ENCODE measurements around the gene ALCAM.

Gene ALCAM

DNA sequence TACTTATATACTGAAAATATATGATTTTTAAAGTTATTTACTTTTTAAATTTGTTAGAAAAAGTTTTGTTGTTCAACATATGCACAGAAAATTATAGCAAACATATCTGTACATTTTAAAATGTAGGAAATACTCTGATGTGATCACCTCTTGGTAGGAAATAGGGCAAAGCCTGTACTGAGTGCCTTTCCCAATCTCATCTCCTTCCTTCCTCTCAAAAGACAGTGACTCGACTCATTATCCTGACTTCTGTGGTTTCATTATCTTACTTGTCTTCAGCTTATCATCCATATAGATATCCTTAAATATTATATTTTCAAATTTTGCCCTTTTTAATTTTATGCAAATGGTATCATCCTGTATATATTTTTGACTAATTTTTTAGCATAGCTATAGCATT, 18.4 kb upstream of the ALCAM start:
- no peaks in the 10 kb centered on the region for H3K4me1 ChIP-seq (ENCODE audit: insufficient read depth, low read length)
- H3K9ac ChIP-seq (ENCODE audit: low read depth, low read length) = no peak overlapping the region

DNA sequence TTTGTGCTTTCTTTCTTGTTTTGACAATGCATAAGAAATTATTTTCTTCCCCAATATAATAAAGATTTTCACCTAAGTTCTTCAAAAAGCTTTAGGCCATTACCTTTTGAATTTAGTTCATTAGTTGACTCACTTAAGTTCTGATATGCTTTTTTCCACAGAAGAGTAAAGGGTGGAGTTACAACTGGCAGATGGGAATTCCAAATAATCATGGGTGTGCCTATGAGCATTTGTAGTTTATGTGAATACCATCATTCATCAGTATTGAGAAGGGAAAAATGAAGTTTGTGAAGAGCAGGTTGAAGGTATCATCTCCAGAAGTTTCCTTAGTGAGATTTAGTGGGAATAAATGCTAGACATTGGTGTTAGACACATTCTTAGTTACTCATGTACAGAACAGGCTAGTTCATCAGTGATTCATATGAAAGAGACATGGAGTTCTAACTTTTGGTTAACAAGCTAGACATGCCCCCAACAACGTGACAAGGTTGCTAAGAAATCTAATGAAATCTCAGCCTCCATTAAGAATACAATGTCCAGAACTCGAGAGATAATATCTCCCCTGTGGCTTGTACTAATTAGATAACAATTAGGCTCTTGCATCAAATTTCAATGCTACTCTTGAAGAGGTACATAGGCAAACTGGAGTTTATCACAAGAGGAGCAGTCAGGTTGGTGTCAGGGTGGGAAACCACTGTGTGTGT, 16.9 kb upstream of the ALCAM start:
- Histone ChIP-seq H3K9ac (ENCODE audit: low read depth, low read length) (no peak overlapping the region), H3K36me3 (ENCODE audit: insufficient read depth, low read length) (no peaks in the 10 kb centered on the region), H3K4me1 (ENCODE audit: insufficient read depth, low read length) (0 out of 2 replicates have a peak, but pooled peaks cover 3% of the 10 kb centered on the region), H3K9me3 (ENCODE audit: control insufficient read depth, insufficient read depth, low read length) (no peaks in the 10 kb centered on the region; the same call in 1 of the 2 replicates)

More for the DNA sequence above, 18.4 kb upstream of the ALCAM start:
- Histone ChIP-seq H3K9me3 (ENCODE audit: control insufficient read depth, insufficient read depth, low read length) (no peaks in the 10 kb centered on the region; the same call in 1 of the 2 replicates), H3K36me3 (ENCODE audit: insufficient read depth, low read length) (no peaks in the 10 kb centered on the region)

DNA sequence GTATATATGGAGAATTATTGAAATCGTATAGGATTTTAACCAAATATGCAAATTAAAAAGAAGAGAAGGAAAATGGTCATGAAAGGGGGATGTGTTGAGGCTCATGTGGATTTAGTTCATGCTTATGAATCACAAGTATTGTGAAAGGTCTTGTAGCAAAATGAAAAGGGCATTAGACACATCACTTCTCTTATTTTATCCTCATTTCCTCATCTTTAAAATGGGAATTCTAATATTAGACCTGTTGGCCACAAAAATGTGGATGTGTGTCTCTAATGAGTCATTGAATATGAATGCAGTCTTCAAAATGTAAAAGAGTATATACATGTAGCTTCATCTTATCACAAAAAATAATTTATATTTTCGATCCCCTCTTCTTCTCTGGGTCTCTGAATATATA, 14.9 kb upstream of the ALCAM start:
- H3K9ac ChIP-seq (ENCODE audit: low read depth, low read length) = no peak overlapping the region
- H3K4me1 ChIP-seq (ENCODE audit: insufficient read depth, low read length) = peaks cover 10% of the 10 kb centered on the region; the same call in 1 of the 2 replicates
- no peaks in the 10 kb centered on the region for H3K9me3 ChIP-seq (ENCODE audit: control insufficient read depth, insufficient read depth, low read length)
- H3K36me3 ChIP-seq (ENCODE audit: insufficient read depth, low read length) = no peaks in the 10 kb centered on the region

DNA sequence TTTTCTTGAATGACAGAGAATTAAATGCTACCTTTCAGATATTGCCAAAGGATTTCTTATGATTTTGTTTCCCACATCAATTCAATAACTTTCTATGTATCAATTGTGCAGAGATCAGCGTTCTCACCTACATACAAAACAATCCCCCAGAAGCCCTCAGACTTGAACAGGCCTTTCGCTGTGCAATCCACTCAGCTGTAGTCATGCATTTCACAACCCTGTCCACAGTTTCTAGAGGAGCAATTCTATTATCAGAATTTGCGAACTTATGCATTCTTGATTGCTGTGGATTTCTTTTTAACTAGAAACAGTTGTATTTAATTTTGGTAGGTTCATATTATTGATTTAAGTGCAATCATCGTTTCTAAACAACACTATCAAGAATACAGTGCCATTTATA, 13.7 kb upstream of the ALCAM start:
- H3K36me3 ChIP-seq (ENCODE audit: insufficient read depth, low read length) = no peaks in the 10 kb centered on the region
- peaks cover 10% of the 10 kb centered on the region; the same call in 1 of the 2 replicates for H3K4me1 ChIP-seq (ENCODE audit: insufficient read depth, low read length)
- peak overlapping the region; percentile 55; the same call in 1 of the 2 replicates for H3K9ac ChIP-seq (ENCODE audit: low read depth, low read length)
- no peaks in the 10 kb centered on the region for H3K9me3 ChIP-seq (ENCODE audit: control insufficient read depth, insufficient read depth, low read length)

DNA sequence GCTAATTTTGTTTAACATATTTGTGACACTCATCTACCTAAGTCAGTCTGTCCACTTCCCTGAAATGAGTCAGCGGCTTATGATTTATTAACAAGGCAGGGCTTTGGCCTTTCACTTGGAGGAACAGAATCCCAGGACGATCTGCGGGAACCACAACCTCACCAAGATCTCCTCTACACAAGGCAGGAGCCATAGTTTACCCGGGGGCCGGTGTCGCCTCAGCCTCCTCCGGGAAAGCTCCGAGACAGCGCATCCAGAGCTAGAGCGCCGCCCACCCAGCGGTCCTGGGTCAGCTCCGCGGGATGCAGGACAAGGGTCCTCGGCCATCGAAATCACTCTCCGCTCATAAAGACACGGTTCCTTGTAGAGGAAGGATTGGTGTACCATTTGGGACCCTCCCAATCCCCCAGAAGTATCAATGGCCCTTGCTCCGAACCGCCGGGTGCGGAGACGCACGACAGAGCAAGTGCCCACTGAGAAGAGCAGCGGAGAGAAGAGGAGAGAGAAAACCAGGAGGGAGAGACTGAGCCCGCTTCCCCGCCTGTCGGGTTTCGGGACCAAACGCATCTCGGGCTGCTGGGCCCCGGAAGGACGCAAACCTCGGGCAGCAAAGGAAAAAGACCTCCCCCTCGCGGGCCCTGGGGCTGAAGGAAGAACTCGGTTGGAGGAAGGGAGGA, 13.1 kb upstream of the ALCAM start:
- Histone ChIP-seq H3K9me3 (ENCODE audit: control insufficient read depth, insufficient read depth, low read length) (no peaks in the 10 kb centered on the region), H3K9ac (ENCODE audit: low read depth, low read length) (peak overlapping the region; percentile 55), H3K4me1 (ENCODE audit: insufficient read depth, low read length) (peaks cover 10% of the 10 kb centered on the region; the same call in 1 of the 2 replicates), H3K36me3 (ENCODE audit: insufficient read depth, low read length) (no peaks in the 10 kb centered on the region)

DNA sequence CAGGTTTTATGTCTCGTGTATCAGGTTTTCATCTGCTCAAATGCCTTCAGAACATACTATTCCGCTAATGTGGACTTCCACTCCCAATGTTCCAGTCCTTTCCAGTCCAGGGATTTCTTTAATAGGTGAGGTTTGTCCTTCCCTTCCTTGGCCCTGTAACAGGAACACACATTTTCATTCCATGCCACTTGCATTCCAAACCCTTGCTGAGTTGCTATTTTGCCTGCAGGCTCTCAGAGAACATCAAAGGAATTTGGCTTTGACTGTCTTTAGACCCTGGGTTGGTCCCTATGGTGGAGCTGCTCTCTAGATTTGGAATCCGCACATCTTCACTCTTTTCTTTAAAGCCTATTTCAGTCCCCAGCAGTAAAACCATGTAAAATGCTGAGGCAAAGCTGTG, 12.3 kb upstream of the ALCAM start:
- Histone ChIP-seq H3K9me3 (ENCODE audit: control insufficient read depth, insufficient read depth, low read length) (no peaks in the 10 kb centered on the region), H3K9ac (ENCODE audit: low read depth, low read length) (peak overlapping the region; percentile 55), H3K4me1 (ENCODE audit: insufficient read depth, low read length) (peaks cover 10% of the 10 kb centered on the region; the same call in 1 of the 2 replicates), H3K36me3 (ENCODE audit: insufficient read depth, low read length) (no peaks in the 10 kb centered on the region)

DNA sequence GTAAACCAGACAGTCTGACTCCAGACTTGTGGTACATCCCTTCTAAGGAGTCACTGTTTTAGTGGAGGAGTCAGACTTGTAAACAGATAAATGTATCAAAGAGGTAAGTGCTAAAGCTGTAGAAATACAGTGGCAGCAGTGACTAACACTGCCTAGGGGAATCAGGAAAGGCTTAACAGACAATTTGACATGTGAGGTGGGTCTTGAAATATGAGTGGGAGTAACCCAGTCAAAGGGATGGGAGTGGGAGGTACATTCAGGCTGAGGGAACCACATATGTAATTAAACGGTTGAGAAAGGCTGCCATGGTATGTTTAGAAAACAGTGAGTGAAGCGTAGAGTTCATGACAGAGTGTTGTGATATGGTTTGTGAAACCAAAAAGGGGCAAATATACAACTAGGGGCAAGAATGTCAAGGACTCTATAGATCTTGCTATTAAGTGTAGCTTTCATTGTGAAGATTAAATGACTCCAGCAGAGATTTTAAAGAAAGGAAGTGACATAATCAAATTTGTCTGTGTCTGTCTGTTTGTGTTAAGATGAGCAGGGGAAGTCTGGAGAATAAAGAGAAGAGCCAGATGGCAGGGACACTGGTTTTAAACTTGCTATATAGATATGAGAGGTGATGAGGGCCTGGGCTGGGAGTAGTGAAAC, 11.2 kb upstream of the ALCAM start:
- Histone ChIP-seq H3K9ac (ENCODE audit: low read depth, low read length) (no peak overlapping the region), H3K36me3 (ENCODE audit: insufficient read depth, low read length) (no peaks in the 10 kb centered on the region), H3K9me3 (ENCODE audit: control insufficient read depth, insufficient read depth, low read length) (no peaks in the 10 kb centered on the region), H3K4me1 (ENCODE audit: insufficient read depth, low read length) (peaks cover 10% of the 10 kb centered on the region; the same call in 1 of the 2 replicates)

DNA sequence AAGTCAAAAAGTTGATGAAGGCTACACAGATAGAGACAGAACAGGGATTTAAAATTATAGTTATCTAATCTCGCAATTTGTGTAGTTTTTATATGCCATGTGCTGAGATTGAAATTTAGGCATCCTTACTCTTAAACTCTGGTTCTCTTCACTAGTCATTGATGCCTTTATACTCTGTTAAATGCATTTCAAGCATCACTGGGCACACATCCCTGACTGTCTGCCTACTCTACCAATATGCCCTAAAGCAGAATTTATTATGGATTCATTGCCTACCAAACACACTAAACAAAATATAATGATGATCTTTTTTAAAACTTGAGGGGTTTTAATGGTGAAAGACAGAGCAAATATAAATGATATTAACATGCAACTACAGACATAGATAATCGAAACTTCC, 10.3 kb upstream of the ALCAM start:
- Histone ChIP-seq H3K9ac (ENCODE audit: low read depth, low read length) (no peak overlapping the region), H3K36me3 (ENCODE audit: insufficient read depth, low read length) (no peaks in the 10 kb centered on the region), H3K4me1 (ENCODE audit: insufficient read depth, low read length) (peaks cover 10% of the 10 kb centered on the region; the same call in 1 of the 2 replicates), H3K9me3 (ENCODE audit: control insufficient read depth, insufficient read depth, low read length) (no peaks in the 10 kb centered on the region)

DNA sequence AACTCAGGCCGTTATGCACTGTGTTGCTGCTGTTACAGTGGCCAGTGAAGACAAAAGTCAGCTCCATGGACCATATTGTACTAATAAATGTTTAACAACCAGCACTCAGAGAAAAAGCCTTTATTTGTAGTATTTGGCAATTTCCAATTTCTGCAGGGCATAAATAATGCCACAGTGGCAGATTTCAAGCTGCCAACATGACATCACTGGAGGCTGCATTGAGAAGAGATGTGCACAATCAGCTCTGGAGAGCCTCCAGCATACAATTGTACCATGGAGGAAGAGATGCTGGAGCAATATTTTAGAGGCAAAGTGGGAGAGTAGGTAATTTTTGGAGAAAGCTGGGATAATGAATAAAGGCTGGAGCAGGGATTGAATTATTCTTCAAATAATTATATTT, 9.7 kb upstream of the ALCAM start:
- Histone ChIP-seq H3K36me3 (ENCODE audit: insufficient read depth, low read length) (no peaks in the 10 kb centered on the region), H3K9me3 (ENCODE audit: control insufficient read depth, insufficient read depth, low read length) (no peaks in the 10 kb centered on the region), H3K9ac (ENCODE audit: low read depth, low read length) (no peak overlapping the region), H3K4me1 (ENCODE audit: insufficient read depth, low read length) (peaks cover 10% of the 10 kb centered on the region; the same call in 1 of the 2 replicates)

DNA sequence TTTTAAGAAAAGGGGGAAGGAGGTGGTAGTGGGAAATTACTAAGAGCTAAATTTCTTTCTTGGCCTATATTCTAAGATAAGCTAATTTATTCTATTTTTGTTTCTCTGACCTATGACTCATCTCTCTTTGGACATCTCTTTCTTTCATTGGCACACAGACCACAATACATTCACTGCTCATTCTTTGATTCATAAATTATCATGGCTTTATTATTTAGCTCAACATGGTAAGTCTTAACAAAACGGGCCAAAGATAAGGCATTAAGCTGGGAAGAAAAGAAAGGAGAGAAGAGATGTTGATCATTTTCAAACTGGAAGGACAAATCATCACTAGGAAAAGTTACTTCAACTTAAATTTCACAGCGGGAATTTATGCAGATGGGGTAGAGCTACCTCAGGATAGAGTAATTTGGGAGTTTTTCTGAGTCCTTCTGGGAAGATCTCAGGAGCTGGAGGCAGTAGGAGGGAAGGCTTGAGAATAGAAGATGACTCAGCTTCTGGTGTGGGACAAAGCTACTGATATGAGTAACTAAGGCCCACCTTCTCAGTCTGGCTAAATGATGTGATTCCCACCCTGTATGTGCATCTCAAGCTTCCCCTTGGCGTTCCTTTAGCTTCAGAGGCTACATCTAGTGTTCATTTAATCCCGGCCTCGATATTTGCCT, 7.5 kb upstream of the ALCAM start:
- no peaks in the 10 kb centered on the region for H3K9me3 ChIP-seq (ENCODE audit: control insufficient read depth, insufficient read depth, low read length)
- H3K4me1 ChIP-seq (ENCODE audit: insufficient read depth, low read length) = peaks cover 15% of the 10 kb centered on the region
- H3K9ac ChIP-seq (ENCODE audit: low read depth, low read length) = no peak overlapping the region
- H3K36me3 ChIP-seq (ENCODE audit: insufficient read depth, low read length) = no peaks in the 10 kb centered on the region

DNA sequence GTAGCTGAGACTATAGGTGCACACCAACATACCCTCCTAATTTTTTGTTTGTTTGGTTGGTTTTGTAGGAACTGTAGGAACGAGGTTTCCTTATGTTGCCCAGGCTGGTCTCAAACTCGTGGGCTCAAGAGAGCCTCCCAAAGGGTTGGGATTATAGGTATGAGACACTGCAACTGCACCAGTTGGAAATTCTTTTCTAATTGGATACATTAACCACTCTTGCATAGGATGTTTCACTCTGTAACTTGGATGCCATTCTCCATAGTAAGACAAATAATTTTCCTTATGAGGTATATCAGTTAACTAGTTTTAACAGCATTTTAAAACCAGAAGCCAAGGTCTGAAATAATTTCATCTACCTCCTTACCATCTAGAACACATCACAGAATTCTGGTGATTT, 6.7 kb upstream of the ALCAM start:
- H3K9ac ChIP-seq (ENCODE audit: low read depth, low read length) = no peak overlapping the region
- no peaks in the 10 kb centered on the region for H3K36me3 ChIP-seq (ENCODE audit: insufficient read depth, low read length)
- peaks cover 16% of the 10 kb centered on the region for H3K4me1 ChIP-seq (ENCODE audit: insufficient read depth, low read length)

DNA sequence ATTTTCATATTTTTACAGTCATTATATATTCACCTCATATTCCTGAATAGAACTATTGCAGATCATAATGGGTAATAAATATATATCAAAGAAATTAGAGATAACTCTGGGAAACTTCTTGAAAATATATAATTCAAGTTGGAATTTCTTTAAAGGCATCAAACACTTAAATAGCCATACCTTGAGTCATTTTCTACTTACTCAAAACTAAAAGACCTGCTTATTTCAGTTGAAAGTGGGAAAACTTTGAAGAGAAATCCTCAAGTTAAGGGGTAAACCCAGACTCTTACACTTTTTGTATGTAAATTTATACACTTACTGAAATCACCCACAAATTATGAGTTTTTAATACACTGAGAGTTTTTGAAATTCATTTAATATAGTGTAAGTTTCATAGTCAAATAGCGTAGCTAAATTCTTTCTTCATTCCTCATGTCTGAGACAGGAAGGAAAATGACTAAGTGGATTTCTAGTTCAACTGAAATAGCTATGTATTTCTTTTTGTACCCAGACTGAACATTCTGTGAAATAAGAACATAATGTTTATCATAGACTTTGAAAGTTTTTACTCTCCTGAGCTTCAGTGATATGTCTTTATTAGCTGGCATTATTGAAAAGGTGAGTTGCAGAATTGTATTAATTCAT, 4.6 kb upstream of the ALCAM start:
- no peaks in the 10 kb centered on the region for H3K9me3 ChIP-seq (ENCODE audit: control insufficient read depth, insufficient read depth, low read length)
- peaks cover 10% of the 10 kb centered on the region; the same call in 1 of the 2 replicates for H3K4me1 ChIP-seq (ENCODE audit: insufficient read depth, low read length)
- no peak overlapping the region for H3K9ac ChIP-seq (ENCODE audit: low read depth, low read length)
- H3K36me3 ChIP-seq (ENCODE audit: insufficient read depth, low read length) = no peaks in the 10 kb centered on the region

More for the DNA sequence above, 6.7 kb upstream of the ALCAM start:
- no peaks in the 10 kb centered on the region for H3K9me3 ChIP-seq (ENCODE audit: control insufficient read depth, insufficient read depth, low read length)

DNA sequence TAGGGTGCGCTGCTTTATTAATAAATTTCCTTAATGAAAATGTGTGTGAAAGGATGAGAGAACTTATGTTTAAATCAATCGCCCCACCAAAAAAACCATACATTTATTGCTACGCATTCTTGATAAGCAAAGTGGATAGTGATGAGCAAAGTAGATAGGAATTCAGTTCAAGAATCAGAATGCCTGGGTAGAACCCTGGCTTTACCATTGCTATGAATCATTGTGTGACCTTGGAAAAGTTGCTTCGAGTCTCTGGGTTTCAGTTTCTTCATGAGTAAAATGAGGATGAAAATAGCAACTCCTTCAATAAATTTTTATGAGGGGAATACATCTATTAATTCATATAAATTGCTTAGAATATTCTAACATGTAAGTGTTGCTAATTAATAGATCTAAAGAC, 2.6 kb upstream of the ALCAM start:
- no peak overlapping the region for H3K9ac ChIP-seq (ENCODE audit: low read depth, low read length)
- peaks cover 10% of the 10 kb centered on the region; the same call in 1 of the 2 replicates for H3K4me1 ChIP-seq (ENCODE audit: insufficient read depth, low read length)
- no peaks in the 10 kb centered on the region for H3K9me3 ChIP-seq (ENCODE audit: control insufficient read depth, insufficient read depth, low read length)
- H3K36me3 ChIP-seq (ENCODE audit: insufficient read depth, low read length) = no peaks in the 10 kb centered on the region

DNA sequence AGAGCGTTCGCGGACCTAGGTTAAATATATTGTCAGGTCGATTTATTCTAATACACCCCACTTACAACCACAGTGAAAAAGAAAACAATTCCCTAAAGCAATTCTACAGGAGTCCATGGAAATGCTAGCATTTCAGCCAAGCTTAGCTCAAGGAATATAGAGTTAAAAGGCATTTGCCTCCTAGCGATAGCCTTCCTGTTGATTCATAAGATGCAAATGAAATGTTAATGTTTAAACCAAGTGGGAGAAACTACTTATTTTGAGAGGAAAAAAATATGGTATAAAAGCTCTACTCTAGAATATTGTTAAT, 1.7 kb upstream of the ALCAM start:
- no peaks in the 10 kb centered on the region for H3K36me3 ChIP-seq (ENCODE audit: insufficient read depth, low read length)
- no peaks in the 10 kb centered on the region for H3K9me3 ChIP-seq (ENCODE audit: control insufficient read depth, insufficient read depth, low read length)
- peaks cover 10% of the 10 kb centered on the region; the same call in 1 of the 2 replicates for H3K4me1 ChIP-seq (ENCODE audit: insufficient read depth, low read length)
- peak overlapping the region; percentile 70 for H3K9ac ChIP-seq (ENCODE audit: low read depth, low read length)
